ENCODE results near the gene MINDY2.
"Not testable (repeated sequence)": the region's sequence is repeated elsewhere in the genome, so short reads cannot be mapped to it uniquely, and the experiment has no call there.

MINDY2 gene

GRCh38 chr15:58830556-58830955 is 59.5 kb downstream of the MINDY2 start:
- TF ChIP-seq CTCF (IDR thresholded peaks at IDR 0.05; ENCODE audit: low read depth, low read length) = no peak
- no peaks in the 10 kb centered on the region for H3K27me3 ChIP-seq
- H3K4me3 ChIP-seq (ENCODE audit: low read depth, low read length) = no peak overlapping the region
- no peaks in the 10 kb centered on the region for H3K36me3 ChIP-seq
- H3K4me1 ChIP-seq = no peaks in the 10 kb centered on the region
- DNase-seq = no peak
- no peaks in the 10 kb centered on the region for H3K9me3 ChIP-seq

DNA sequence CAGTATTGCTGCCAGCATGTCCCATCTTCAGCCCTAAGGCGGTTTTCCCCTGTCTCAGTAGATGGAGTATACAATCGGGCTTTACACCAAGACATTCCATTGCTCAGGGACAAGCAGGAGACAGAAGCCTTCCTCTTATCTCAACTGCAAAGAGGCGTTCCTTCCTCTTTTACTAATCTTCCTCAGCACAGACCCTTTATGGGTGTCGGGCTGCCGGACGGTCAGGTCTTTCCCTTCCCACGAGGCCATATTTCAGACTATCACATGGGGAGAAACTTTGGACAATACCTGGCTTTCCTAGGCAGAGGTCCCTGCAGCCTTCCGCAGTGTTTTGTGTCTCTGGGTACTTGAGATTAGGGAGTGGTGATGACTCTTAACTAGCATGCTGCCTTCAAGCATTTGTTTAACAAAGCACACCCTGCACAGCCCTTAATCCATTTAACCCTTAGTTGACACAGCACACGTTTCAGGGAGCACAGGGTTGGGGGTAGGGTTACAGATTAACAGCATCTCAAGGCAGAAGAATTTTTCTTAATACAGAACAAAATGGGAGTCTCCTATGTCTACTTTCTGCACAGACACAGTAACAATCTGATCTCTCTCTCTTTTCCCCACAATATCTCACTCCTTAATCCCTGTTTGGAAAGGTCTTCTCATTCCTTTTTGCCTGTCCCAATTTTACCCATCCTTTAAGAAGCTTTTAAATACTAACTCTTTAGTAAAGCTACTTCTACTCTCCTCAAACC is 62.8 kb downstream of the MINDY2 start:
- DNase-seq, H3K27me3 ChIP-seq: not testable (repeated sequence)

GRCh38 chr15:58839485-58839884 is 68.4 kb downstream of the MINDY2 start:
- Histone ChIP-seq H3K4me1 (no peaks in the 10 kb centered on the region), H3K36me3 (no peaks in the 10 kb centered on the region), H3K27me3 (no peaks in the 10 kb centered on the region), H3K9me3 (no peaks in the 10 kb centered on the region), H3K4me3 (ENCODE audit: low read depth, low read length) (no peak overlapping the region)
- no peak for DNase-seq
- TF ChIP-seq CTCF (IDR thresholded peaks at IDR 0.05; ENCODE audit: low read depth, low read length) = peak; percentile 29

More for the DNA sequence above, 62.8 kb downstream of the MINDY2 start:
- not testable (repeated sequence) for H3K9me3 ChIP-seq; H3K4me1 ChIP-seq; H3K36me3 ChIP-seq; H3K4me3 ChIP-seq (ENCODE audit: low read depth, low read length)

DNA sequence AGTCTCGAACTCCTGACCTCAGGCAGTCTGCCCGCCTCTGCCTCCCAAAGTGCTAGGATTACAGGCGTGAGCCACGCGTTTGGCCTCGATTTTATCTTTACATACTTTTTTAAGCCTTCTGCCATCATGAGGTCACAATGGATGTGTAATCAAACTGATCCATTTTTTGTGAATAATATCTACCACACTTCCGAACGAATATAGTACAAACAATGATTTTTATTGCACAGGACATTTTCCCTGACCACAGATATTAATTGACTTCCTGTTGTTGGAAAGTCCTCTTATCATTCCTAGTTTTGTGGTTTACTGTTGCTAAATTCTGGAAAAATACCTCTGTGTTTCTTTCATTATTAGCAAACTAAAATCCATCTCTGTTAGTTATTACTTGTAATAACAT is 68.9 kb downstream of the MINDY2 start:
- no peak for DNase-seq
- Histone ChIP-seq H3K9me3 (no peaks in the 10 kb centered on the region), H3K4me3 (ENCODE audit: low read depth, low read length) (no peak overlapping the region), H3K27me3 (no peaks in the 10 kb centered on the region), H3K36me3 (no peaks in the 10 kb centered on the region), H3K4me1 (no peaks in the 10 kb centered on the region)
- TF ChIP-seq CTCF (IDR thresholded peaks at IDR 0.05; ENCODE audit: low read depth, low read length) = no peak

GRCh38 chr15:58842713-58843396 is 71.8 kb downstream of the MINDY2 start:
- no peak for DNase-seq
- Histone ChIP-seq H3K4me1 (no peaks in the 10 kb centered on the region), H3K4me3 (ENCODE audit: low read depth, low read length) (no peak overlapping the region), H3K36me3 (no peaks in the 10 kb centered on the region; the same call in 1 of the 2 replicates), H3K27me3 (no peaks in the 10 kb centered on the region), H3K9me3 (no peaks in the 10 kb centered on the region)
- no peak for TF ChIP-seq CTCF (IDR thresholded peaks at IDR 0.05; ENCODE audit: low read depth, low read length)

DNA sequence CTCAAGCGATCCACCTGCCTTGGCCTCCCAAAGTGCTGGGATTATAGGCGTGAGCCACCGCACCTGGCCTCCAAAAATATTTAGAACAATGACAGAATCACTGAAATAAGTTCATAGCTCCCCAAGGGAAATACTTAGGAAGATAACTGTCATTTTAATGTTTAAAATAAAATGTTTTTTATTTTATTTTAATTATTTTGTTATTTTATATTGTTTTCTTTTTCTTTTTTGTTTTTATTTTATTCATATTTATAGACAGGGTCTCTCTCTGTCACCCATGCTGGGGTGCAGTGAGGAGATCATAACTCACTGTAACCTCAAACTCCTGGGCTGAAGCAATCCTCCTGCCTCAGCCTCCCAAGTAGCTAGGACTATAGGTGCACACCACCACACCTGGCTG is 80.1 kb downstream of the MINDY2 start:
- H3K4me1 ChIP-seq; H3K36me3 ChIP-seq; H3K4me3 ChIP-seq (ENCODE audit: low read depth, low read length); H3K27me3 ChIP-seq; DNase-seq; H3K9me3 ChIP-seq: not testable (repeated sequence)

GRCh38 chr15:58852347-58852746 is 81.2 kb downstream of the MINDY2 start:
- no peaks in the 10 kb centered on the region for H3K4me1 ChIP-seq
- no peaks in the 10 kb centered on the region for H3K36me3 ChIP-seq
- H3K9me3 ChIP-seq = no peaks in the 10 kb centered on the region
- peak; percentile 16 for TF ChIP-seq CTCF (IDR thresholded peaks at IDR 0.05; ENCODE audit: low read depth, low read length)
- DNase-seq = no peak
- H3K4me3 ChIP-seq (ENCODE audit: low read depth, low read length) = no peak overlapping the region
- H3K27me3 ChIP-seq = no peaks in the 10 kb centered on the region
